SU-DHL-6 (cell line): ENCODE data around the gene BHLHE23.

ENCODE experiments used
- H2AFZ ChIP-seq: fragments of 200-600 bp; sonication (generic); 2 replicates; pipeline ENCODE4 v1.6.1; 2014; ENCODE audit warnings: low read depth, mild to moderate bottlenecking, moderate library complexity, mixed read lengths, antibody characterized with exemption, low read length; ENCODE audit not compliant: severe bottlenecking
- H3F3A ChIP-seq: fragments of 200-600 bp; shearing (Covaris generic); 2 replicates; pipeline ENCODE4 v1.6.0; 2016; ENCODE audit warnings: antibody characterized with exemption, mild to moderate bottlenecking; ENCODE audit not compliant: insufficient read depth
- H3K27ac ChIP-seq: fragments of 200-600 bp; sonication (generic); 2 replicates; pipeline ENCODE4 v1.5.1; 2016; ENCODE audit warnings: low read depth, mild to moderate bottlenecking, low read length, moderate library complexity, mixed read lengths
- H3K27me3 ChIP-seq: fragments of 200-600 bp; sonication (generic), shearing (Covaris generic); 2 replicates; pipeline ENCODE4 v1.6.0; 2014; ENCODE audit warnings: mild to moderate bottlenecking, low read length
- H3K36me3 ChIP-seq: fragments of 200-600 bp; sonication (generic); 2 replicates; pipeline ENCODE4 v1.6.1; 2014; ENCODE audit warnings: mild to moderate bottlenecking, low read length, mixed read lengths
- H3K4me2 ChIP-seq: fragments of 300-600, 200-600 bp; shearing (Covaris generic), sonication (generic); 2 replicates; pipeline ENCODE4 v1.6.0; 2014; ENCODE audit warnings: low read length, low read depth, mild to moderate bottlenecking; ENCODE audit not compliant: poor library complexity, severe bottlenecking
- H3K4me3 ChIP-seq: fragments of 200-600 bp; sonication (generic); 2 replicates; pipeline ENCODE4 v1.5.1; 2014; ENCODE audit warnings: antibody characterized with exemption, low read length, mild to moderate bottlenecking, mixed read lengths; ENCODE audit not compliant: insufficient read depth, poor library complexity, severe bottlenecking
- H3K79me2 ChIP-seq: fragments of 200-600 bp; sonication (generic); 2 replicates; pipeline ENCODE4 v1.6.1; 2014; ENCODE audit warnings: mild to moderate bottlenecking, low read length, moderate library complexity; ENCODE audit not compliant: insufficient read depth
- H3K9ac ChIP-seq: fragments of 200-600 bp; sonication (generic); 2 replicates; pipeline ENCODE4 v1.7.0; 2014; ENCODE audit warnings: mild to moderate bottlenecking, low read length
- H3K9me2 ChIP-seq: fragments of 200-600 bp; sonication (generic); replicated peaks from 2 replicates; pipeline ENCODE4 v1.6.1; 2014; ENCODE audit warnings: low read length; ENCODE audit not compliant: insufficient read depth
- H3K9me3 ChIP-seq: fragments of 200-600 bp; sonication (generic); 2 replicates; pipeline ENCODE4 v1.6.1; 2014; ENCODE audit warnings: low read length, mixed read lengths; ENCODE audit not compliant: insufficient read depth
- H4K20me1 ChIP-seq: fragments of 200-600 bp; sonication (generic); 2 replicates; pipeline ENCODE4 v1.6.1; 2014; ENCODE audit warnings: low read depth, mild to moderate bottlenecking, antibody characterized with exemption, low read length, moderate library complexity, mixed read lengths
- EZH2phosphoT487 ChIP-seq: fragments of 200-600 bp; sonication (generic), shearing (Covaris generic); conservative IDR thresholded peaks from 2 replicates; pipeline ENCODE4 v1.6.1; 2018; ENCODE audit warnings: mild to moderate bottlenecking, antibody characterized with exemption, low read length, moderate library complexity, mixed read lengths
- TF ChIP-seq, protein P1 (sequence below): fragments of 200-600 bp; sonication (generic); IDR thresholded peaks from one replicate; pipeline ENCODE4 v1.5.1; 2017; ENCODE audit warnings: antibody characterized with exemption, mild to moderate bottlenecking, low read length, moderate library complexity; ENCODE audit not compliant: insufficient read depth, poor library complexity, severe bottlenecking

The BHLHE23 gene

DNA sequence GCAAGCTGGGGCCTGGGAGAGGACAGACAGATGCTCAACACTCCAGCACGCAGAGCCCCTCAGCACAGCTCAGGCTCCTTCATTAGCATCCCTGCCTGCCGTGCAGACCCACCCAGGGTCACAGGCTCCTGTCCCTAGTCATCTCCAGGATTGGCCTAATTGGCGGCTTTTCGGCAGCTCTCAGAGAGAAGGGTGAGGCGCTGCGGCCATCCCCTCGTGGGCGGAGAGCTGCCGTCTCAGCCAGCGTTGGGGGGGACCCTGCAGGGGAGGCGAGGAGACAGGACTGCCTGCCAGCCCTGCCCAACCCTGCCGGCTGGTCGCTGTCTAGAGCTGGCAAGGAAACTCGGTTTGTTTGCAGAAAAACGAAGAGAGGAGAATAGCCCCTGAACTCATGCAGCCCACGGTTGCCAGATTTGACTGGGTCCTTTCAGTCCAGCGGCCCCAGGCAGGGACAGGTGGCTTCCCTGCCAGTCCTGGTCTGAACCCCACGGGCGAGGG, 26.8 kb downstream of the BHLHE23 start:
- Histone ChIP-seq H3K27ac (no peak overlapping the region), H3K4me2 (no peak overlapping the region), H2AFZ (no peak overlapping the region), H4K20me1 (no peaks in the 10 kb centered on the region), H3K9ac (no peak overlapping the region), H3F3A (no peaks in the 10 kb centered on the region), H3K9me2 (no peaks in the 10 kb centered on the region), H3K4me3 (no peak overlapping the region), H3K27me3 (no peaks in the 10 kb centered on the region), H3K9me3 (no peaks in the 10 kb centered on the region), H3K36me3 (no peaks in the 10 kb centered on the region), H3K79me2 (no peaks in the 10 kb centered on the region)
- TF ChIP-seq, protein P1, sequence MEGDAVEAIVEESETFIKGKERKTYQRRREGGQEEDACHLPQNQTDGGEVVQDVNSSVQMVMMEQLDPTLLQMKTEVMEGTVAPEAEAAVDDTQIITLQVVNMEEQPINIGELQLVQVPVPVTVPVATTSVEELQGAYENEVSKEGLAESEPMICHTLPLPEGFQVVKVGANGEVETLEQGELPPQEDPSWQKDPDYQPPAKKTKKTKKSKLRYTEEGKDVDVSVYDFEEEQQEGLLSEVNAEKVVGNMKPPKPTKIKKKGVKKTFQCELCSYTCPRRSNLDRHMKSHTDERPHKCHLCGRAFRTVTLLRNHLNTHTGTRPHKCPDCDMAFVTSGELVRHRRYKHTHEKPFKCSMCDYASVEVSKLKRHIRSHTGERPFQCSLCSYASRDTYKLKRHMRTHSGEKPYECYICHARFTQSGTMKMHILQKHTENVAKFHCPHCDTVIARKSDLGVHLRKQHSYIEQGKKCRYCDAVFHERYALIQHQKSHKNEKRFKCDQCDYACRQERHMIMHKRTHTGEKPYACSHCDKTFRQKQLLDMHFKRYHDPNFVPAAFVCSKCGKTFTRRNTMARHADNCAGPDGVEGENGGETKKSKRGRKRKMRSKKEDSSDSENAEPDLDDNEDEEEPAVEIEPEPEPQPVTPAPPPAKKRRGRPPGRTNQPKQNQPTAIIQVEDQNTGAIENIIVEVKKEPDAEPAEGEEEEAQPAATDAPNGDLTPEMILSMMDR: no peak
- TF ChIP-seq EZH2phosphoT487: no peak

DNA sequence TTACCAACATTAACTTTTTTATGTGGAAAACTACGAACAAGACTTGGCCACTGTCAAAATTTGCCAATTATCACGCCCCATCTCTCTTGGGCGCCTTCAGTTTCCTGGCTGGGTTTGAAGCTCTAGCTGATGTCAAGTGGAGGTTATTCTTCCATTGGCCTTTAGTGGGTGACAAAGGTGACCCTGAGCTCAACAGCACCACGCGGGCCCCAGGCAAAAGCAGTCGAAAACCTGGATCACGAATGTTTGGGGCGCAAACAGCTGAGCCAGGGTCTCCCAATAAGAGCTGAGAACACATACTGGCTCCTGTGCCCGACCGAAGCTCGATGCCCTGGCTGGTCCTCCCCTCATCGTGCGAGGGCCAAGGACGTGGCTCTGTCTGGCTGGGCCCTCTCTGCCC, 27.5 kb downstream of the BHLHE23 start:
- H3K4me3 ChIP-seq: no peak overlapping the region
- no peaks in the 10 kb centered on the region for H3F3A ChIP-seq
- H3K36me3 ChIP-seq: no peaks in the 10 kb centered on the region
- no peaks in the 10 kb centered on the region for H3K27me3 ChIP-seq
- TF ChIP-seq, protein P1: no peak
- TF ChIP-seq EZH2phosphoT487: no peak
- no peaks in the 10 kb centered on the region for H3K79me2 ChIP-seq
- no peaks in the 10 kb centered on the region for H4K20me1 ChIP-seq
- H3K27ac ChIP-seq: no peak overlapping the region
- no peaks in the 10 kb centered on the region for H3K9me3 ChIP-seq
- no peak overlapping the region for H3K9ac ChIP-seq
- H2AFZ ChIP-seq: no peak overlapping the region
- no peak overlapping the region for H3K4me2 ChIP-seq
- no peaks in the 10 kb centered on the region for H3K9me2 ChIP-seq

DNA sequence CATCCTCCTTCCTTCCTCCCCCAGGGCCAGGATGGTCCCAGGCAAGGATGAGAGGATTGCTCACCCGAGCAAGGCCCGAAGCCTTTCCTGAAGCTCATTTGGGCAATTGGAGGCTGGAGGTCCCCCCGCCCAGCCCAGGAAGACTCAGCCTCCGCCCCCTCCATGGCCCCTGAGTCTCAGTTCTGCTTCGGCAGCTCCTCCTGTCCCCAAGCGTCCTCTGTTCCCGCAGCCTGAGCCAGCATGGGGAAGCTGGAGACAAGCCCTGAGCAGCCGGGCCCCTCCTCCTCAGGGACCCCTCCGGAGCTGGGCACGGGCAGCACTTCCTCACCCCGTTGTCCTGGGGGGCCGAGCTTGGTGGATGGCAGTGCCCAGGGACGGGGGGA, 28.2 kb downstream of the BHLHE23 start:
- no peaks in the 10 kb centered on the region for H4K20me1 ChIP-seq
- TF ChIP-seq EZH2phosphoT487: no peak
- TF ChIP-seq, protein P1: no peak
- no peak overlapping the region for H3K4me2 ChIP-seq
- no peaks in the 10 kb centered on the region for H3K9me2 ChIP-seq
- H3K9ac ChIP-seq: no peak overlapping the region
- no peaks in the 10 kb centered on the region for H3F3A ChIP-seq
- H3K9me3 ChIP-seq: no peaks in the 10 kb centered on the region
- no peaks in the 10 kb centered on the region for H3K36me3 ChIP-seq
- no peaks in the 10 kb centered on the region for H3K79me2 ChIP-seq
- H3K4me3 ChIP-seq: no peak overlapping the region
- no peak overlapping the region for H3K27ac ChIP-seq
- no peak overlapping the region for H2AFZ ChIP-seq
- no peaks in the 10 kb centered on the region for H3K27me3 ChIP-seq
